ENCODE data around the gene CDCA4.
"Not testable (repeated sequence)": the region's sequence is repeated elsewhere in the genome, so short reads cannot be mapped to it uniquely, and the experiment has no call there.

CDCA4 gene

GRCh38 chr14:105032451-105032901, 11.6 kb upstream of the CDCA4 start:
- not testable (repeated sequence) for DNase-seq

DNA sequence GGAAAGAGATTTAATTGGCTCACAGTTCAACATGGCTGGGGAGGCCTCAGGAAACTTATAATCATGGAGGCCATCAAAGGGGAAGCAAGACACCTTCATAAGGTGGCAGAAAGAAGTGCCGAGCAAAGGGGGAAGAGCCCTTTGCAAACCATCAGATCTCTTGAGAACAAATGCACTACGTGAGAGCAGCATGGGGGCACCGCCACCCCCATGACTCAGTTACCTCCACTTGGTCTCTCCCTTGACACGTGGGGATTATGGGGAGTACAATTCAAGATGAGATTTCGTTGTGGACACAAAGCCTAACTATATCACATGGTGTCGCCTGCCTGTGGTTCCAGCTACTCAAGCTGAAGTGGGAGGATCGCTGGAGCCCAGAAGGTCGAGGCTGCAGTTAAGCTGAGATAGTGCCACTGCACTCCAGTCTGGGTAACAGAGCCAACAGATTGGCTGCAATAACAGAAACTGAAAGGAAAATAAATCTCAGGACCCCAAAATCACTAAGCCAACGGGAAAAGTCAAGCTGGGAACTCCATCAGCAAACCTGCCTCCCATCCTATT, 10.0 kb upstream of the CDCA4 start:
- DNase-seq = no peak

GRCh38 chr14:105030194-105030593, 9.3 kb upstream of the CDCA4 start:
- DNase-seq = no peak

GRCh38 chr14:105029402-105029801, 8.5 kb upstream of the CDCA4 start:
- DNase-seq = no peak

DNA sequence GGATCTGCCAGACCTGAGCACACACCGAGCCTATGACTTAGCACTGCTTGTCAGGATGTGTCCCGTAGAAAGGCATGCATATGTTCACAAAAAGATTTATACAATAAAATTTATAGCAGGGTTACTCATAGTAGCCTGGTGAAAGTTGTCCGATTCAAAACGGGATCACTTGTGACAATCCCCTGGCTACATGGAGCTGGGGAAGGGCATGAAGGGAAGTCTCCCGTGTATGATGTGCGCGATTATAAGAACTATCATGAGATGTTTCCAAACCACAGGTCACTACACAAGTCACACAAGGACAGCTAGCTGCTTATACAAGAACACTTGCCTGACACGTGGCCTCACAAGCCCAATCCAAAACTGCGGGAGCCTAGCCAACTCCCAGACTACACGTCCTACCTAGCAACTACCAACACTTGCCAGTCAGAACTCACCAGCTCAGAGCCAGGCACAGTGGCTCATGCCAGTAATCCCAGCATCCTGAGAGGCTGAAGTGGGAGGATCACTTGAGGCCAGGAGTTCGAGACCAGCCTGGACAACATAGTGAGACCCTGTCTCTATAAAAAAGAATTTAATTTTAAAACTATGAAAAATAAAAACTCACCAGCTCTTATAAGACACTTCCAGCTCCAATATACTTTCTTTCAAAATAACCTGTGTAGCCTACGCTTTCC, 7.5 kb upstream of the CDCA4 start:
- no peak for DNase-seq

- not testable (repeated sequence) for DNase-seq
Measured at GRCh38 chr14:105027718-105028117, 6.8 kb upstream of the CDCA4 start.

- DNase-seq = no peak
Measured at GRCh38 chr14:105026802-105027563, 6.1 kb upstream of the CDCA4 start.

DNA sequence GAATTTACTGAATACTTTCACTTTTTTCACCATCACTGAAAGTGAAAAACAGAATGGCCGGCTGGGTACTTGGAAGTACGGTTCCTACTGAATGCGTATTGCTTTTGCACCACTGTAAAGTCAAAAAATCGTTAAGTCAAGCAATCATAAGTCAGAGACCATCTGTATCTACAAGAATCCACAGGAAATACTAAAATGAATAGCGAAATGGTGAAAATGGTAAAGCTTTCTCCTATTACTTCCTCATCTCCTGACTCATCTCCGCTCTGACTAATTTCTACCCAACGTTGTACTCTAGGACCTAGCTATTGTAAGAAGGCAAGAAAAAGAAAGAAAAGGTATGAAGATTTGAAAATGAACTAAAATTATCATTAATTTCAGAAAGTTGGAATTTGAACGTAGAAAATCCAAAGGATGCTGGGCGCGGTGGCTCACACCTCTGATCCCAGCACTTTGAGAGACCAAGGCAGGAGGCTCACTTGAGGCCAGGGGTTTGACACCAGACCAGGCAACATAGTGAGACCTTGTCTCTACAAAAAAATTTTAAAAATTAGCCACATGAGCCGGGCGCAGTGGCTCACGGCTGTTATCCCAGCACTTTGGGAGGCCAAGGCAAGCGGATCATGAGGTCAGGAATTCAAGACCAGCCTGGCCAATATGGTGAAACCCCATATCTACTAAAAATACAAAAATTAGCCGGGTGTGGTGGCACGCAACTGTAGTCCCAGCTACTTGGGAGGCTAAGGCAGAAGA, 5.3 kb upstream of the CDCA4 start:
- DNase-seq = no peak

GRCh38 chr14:105025429-105025828, 4.5 kb upstream of the CDCA4 start:
- no peak for DNase-seq

DNA sequence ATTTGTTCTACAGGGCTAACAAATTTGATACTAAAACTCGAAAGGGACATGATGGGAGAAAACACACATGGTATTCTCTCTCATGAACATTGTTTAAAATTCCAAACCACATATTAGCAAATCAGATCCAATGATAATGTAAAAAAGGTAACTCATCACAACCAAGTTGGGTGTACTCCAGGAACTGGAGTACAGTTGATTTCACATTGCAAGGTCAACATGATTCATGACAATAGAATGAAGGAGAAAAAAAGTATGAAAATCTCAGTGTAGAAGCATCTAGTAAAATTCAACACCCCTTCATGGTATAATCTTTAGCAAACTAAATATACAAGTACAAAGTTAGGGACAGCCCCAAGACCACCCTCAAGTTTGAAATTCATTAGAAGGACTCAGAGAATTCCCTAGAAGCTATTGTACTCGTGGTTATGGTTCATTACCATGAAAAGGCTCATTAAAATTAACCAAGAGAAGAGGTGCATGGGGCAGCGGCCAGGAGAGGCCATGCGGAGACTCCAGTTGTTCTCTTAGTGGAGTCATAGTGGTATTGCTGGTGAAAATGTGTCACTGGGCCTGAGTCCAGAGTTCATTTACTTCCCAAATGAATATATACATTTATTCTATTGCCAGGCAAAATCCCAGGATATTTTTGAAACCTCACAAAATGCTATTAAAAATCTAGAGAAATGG, 3.1 kb upstream of the CDCA4 start:
- DNase-seq = no peak

DNA sequence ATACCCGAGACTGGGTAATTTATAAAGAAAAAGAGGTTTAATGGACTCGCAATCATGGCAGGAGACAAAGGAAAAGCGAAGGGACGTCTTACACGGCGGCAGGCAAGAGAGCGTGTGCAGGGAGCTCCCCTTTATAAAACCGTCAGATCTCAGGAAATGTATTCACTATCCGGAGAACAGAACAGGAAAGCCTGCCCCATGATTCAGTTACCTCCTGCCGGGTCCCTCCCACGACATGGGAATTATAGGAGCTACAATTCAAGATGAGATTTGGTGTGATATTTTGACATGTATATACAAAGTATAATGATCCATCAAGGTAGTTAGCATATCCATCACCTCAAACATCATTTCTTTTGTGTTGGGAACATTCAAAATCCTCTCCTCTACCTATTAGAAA, 2.3 kb upstream of the CDCA4 start:
- no peak for DNase-seq

- DNase-seq = no peak
Measured at GRCh38 chr14:105022276-105022670, 1.4 kb upstream of the CDCA4 start.

DNA sequence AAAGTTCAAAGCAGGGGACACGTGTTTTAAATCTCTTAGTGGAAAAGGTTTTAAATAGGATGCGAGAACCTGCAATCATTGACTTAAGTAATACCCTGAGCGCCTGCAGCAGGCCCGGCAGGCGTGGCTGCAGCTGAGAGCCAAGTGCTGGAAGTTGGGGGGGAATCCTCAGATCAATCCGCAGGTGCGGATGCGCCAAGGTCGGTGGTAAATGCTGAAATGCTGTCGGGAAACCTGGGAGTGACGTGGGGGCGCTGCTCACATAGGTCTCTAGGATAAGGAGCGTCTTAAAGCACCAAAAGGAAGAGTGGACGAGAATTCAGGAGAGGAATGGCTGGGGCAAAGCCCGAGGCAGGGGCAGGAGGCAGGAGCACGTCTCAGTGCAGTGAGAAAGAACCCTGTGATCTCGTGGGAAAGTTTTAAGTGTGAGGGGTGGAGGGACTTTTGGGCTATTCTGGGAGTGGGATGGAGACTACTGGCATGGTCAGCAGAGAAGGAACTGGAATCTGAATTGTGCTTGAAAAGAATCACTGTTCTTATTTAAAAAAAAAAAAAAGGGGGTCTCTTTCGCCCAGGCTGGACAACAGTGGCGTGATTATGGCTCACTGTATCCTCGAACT, 883 bp upstream of the CDCA4 start:
- peak; percentile 66 to 80 for DNase-seq

DNA sequence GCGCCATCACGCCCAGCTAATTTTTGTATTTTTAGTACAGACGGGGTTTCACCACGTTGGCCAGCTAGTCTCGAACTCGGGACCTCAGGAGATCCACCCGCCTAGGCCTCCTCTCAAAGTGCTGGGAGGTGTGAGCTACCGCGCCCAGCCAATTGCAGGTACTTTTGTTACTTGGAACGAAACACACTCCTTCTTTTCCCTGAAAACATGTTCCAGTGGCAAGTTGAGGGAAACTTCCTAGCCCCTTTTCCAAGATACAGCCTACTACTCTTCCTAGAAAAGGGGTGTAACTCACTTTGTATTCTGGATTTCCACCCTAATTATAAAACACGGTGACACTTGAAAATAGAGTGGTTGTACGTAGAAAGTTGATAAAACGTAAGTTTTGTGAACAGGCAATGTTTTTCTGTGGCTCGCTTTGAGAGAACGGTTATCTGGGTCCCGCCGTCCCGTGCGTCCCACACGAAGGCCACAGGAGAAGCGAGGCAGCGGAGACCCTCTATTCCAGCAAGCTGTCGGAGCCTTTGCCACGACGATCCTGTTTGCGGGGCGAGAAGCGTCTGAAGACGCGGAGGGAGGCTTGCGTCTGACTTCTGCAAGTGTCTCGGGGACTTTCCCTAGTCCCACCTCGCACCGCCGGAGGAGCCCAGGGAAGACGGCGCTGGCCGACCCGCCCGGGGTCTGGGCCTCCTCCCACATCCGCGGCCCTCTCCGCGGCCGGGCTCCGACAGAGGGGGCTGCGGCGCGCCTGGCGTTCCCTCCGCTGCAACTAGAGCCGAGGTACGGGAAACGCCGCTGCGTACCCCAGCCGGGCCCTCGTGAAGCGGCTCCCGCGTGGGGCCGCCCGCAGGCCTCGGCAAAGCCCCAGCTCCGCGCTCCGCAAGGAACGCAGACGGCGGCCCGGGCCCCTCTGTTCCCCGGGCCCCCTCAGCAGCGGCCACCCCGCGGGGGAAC, 745 bp downstream of the CDCA4 start:
- no peak for DNase-seq

- DNase-seq = no peak
Measured at GRCh38 chr14:105018414-105018813, 2.5 kb downstream of the CDCA4 start.

GRCh38 chr14:105015905-105016304, 5.0 kb downstream of the CDCA4 start:
- peak in 1 of 2 experiments; percentile 52 for DNase-seq

DNA sequence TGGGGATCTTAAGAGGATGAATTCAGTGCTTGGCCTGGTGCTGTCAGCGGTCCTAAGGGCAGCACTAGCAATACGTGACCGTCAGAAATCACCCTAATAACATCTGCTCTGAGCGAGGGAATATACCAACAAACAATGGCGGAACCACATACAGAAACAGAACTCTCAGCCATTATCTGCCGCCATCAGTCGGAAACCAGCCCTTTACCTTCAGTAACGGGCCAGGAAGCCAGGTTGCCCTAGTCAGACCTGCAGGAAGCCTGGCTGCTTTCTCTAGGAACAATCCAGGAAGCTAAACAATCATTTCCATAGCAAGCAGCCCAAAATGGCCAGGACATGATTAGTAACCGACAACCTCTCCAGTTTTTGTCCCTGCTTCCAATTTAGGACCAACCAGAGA, 5.6 kb downstream of the CDCA4 start:
- no peak for DNase-seq

- no peak for DNase-seq
Measured at GRCh38 chr14:105014631-105015030, 6.3 kb downstream of the CDCA4 start.

- no peak for DNase-seq
Measured at GRCh38 chr14:105014032-105014431, 6.9 kb downstream of the CDCA4 start.

DNA sequence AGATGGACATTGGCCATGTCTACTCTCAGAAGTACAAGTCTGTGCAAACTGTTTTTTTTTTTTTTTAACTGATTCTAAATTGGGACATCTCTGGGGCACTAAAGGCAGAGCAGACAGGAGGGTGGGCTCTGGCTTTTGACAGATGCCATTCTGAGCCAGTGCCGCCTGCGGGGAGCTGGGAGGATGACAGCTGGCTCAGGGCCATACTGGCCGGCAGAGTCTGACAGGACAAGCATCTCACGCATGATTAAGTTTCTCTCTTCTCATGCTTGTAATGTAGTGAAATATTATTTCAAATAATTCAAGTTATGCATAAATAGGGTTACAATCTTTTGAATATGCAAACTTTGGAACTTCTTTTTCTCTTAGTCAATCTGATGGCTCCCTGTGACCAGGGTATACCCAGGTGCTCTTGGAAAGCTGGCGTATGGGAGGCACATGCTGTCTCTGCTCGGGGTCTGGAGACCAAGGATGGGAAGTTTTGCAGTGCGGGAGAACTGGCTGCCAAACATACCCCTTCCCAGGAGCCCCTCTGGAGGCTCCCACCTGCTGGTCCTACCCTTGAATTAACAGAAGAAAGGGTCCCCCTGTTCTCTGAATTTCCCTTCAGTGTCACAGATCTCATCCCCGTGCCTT, 7.6 kb downstream of the CDCA4 start:
- DNase-seq = peak; percentile 90 to 92

Data from NCI-H526 (cell line).